Vagina (tissue), 2 donors: ENCODE results near the gene SERINC5.
"Not testable (repeated sequence)": the region's sequence is repeated elsewhere in the genome, so short reads cannot be mapped to it uniquely, and the experiment has no call there.

Experiments
- CTCF ChIP-seq, 3 experiments: fragments of 450-650 bp in 2 of 3; fragments of 200-600 bp in 1 of 3; sonication (generic) in 1 of 3; IDR thresholded peaks; one replicate each; pipeline ENCODE4 v1.5.1; 2017 to 2019; ENCODE audit warnings: antibody characterized with exemption in 3 of 3, mild to moderate bottlenecking in 2 of 3, moderate library complexity in 2 of 3
- POLR2A ChIP-seq, 2 donors: fragments of 450-650 bp; IDR thresholded peaks; one replicate each; pipeline ENCODE4 v1.6.1; 2017; ENCODE audit warnings: antibody characterized with exemption in 2 of 2, mild to moderate bottlenecking in 2 of 2, moderate library complexity in 2 of 2

- not testable (repeated sequence) for TF ChIP-seq POLR2A, CTCF (IDR thresholded peaks at IDR 0.05)
Observed at GRCh38 chr5:80301342-80301741, 45.5 kb upstream of the SERINC5 start.
